GM19043 (cell line): ENCODE measurements around the gene BTK.
A peak's percentile ranks its signal among the peaks of the same experiment; 100 is the strongest.
"Not testable (repeated sequence)": the region's sequence is repeated elsewhere in the genome, so short reads cannot be mapped to it uniquely, and the experiment has no call there.

ENCODE experiments used
- ATAC-seq: cut with Tn5 transposase; IDR thresholded peaks from one replicate; pipeline ENCODE4 v1.9.1; 2021; ENCODE audit warnings: low read depth; ENCODE audit not compliant: unreplicated experiment

BTK gene

GRCh38 chrX:101348452-101349192 is 37.4 kb downstream of the BTK start, which contains the start of gene TIMM8A:
TIMM8A (minus strand) TSS chrX:101348742; CDS start chrX:101348664, 78 bp downstream.
- peak; percentile 95 for ATAC-seq

GRCh38 chrX:101347859-101348451 is 38.0 kb downstream of the BTK start:
- ATAC-seq: no peak

GRCh38 chrX:101337776-101338271 is 48.2 kb downstream of the BTK start:
- no peak for ATAC-seq

DNA sequence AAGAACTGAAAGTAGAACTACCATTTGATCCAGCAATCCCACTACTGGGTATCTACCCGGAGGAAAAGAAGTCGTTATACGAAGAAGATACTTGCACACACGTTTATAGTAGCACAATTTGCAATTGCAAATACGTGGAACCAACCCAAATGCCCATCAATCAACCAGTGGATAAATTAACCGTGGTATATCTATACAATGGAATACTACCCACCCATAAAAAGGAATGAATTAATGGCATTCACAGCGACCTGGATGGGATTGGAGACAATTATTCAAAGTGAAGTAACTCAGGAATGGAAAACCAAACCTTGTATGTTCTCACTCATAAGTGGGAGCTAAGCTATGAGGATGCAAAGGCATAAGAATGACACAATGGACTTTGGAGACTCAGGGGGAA is 51.7 kb downstream of the BTK start:
- not testable (repeated sequence) for ATAC-seq

GRCh38 chrX:101326600-101326999 is 59.4 kb downstream of the BTK start:
- ATAC-seq: not testable (repeated sequence)

- ATAC-seq: no peak
Measured at GRCh38 chrX:101303790-101304189, 82.2 kb downstream of the BTK start.
